Measurements from ENCODE around the gene ARHGEF12.

GRCh38 chr11:120501976-120502755 is 166.0 kb downstream of the ARHGEF12 start:
- no peak for TF ChIP-seq CTCF (IDR thresholded peaks at IDR 0.05)
- TF ChIP-seq POLR2A (IDR thresholded peaks at IDR 0.05): no peak
- TF ChIP-seq POLR2AphosphoS5 (IDR thresholded peaks at IDR 0.05): no peak
